PFSK-1 (cell line): ENCODE measurements around the gene AMHR2.

ENCODE experiments used
- FOXP2 ChIP-seq: optimal IDR thresholded peaks from 2 replicates; pipeline ENCODE3; 2011; ENCODE audit warnings: borderline replicate concordance, control low read depth, inconsistent platforms; ENCODE audit not compliant: insufficient read depth; ENCODE audit errors: extremely low read length, extremely low read depth
- POLR2AphosphoS5 ChIP-seq: IDR thresholded peaks from 2 replicates; pipeline ENCODE4 v1.6.1; 2012; ENCODE audit warnings: low read depth, mild to moderate bottlenecking, control low read depth, low read length, moderate library complexity
- SIN3A ChIP-seq: IDR thresholded peaks from 2 replicates; pipeline ENCODE4 v1.6.1; 2012; ENCODE audit warnings: mild to moderate bottlenecking, low read length, moderate library complexity, borderline replicate concordance; ENCODE audit not compliant: insufficient read depth
- TAF1 ChIP-seq: IDR thresholded peaks from 2 replicates; pipeline ENCODE4 v1.6.1; 2012; ENCODE audit warnings: low read length, control low read depth, borderline replicate concordance; ENCODE audit not compliant: insufficient read depth
- TF ChIP-seq, protein P1 (sequence below), 2 experiments: IDR thresholded peaks; 2 replicates each; pipeline versions ENCODE4 v1.6.1 to v1.8.0; 2011 to 2012; ENCODE audit warnings: low read depth in 2 of 2, low read length in 2 of 2, control low read depth in 1 of 2, inconsistent platforms in 1 of 2, mild to moderate bottlenecking in 1 of 2, moderate library complexity in 1 of 2; ENCODE audit not compliant: insufficient read depth in 1 of 2

Gene AMHR2

DNA sequence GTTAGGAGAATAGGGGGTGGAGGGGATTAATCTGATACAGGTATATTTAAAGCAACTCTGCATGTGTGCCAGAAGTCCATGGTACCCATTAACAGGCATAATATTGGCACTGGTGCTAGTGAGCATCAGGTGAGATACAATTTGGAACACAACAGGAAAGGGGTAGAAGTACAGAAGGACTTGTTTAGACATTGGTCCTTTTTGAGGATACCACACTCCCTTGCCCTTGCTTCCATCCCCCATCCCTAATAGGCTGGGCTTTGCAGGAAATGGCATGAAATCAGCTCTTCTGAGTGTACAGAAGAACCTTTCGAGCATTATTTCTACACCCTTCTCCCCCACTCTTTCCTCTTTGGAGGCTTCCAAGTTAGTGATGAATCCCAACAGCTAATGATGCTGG lies 44.6 kb downstream of the AMHR2 start:
- no peak for TF ChIP-seq TAF1
- peak; percentile 72 for TF ChIP-seq POLR2AphosphoS5

DNA sequence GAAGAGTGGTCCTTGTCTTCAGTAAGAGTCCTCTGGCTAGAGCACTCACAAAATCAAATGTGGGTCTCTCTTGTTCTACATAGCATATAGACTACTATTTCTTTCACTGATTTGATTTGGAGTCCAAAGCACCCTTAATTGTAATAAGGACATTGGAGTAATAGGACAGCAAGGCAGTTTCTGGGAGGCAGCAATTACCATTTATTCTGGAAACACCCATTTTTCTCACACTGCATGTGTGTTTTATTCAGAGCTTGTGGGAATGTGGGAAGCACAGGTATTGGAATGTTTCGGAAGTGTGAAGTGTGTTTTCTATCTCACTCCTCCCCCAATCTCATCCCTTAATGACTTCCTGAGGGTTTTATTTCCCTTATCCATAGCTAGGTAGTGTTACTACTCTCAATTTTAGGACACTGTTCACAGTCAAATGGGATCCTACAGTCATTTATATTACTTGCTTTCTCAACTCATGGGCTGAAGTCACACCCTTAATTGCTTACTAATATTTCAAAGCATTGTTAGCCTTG lies 48.5 kb downstream of the AMHR2 start:
- TF ChIP-seq, protein P1, sequence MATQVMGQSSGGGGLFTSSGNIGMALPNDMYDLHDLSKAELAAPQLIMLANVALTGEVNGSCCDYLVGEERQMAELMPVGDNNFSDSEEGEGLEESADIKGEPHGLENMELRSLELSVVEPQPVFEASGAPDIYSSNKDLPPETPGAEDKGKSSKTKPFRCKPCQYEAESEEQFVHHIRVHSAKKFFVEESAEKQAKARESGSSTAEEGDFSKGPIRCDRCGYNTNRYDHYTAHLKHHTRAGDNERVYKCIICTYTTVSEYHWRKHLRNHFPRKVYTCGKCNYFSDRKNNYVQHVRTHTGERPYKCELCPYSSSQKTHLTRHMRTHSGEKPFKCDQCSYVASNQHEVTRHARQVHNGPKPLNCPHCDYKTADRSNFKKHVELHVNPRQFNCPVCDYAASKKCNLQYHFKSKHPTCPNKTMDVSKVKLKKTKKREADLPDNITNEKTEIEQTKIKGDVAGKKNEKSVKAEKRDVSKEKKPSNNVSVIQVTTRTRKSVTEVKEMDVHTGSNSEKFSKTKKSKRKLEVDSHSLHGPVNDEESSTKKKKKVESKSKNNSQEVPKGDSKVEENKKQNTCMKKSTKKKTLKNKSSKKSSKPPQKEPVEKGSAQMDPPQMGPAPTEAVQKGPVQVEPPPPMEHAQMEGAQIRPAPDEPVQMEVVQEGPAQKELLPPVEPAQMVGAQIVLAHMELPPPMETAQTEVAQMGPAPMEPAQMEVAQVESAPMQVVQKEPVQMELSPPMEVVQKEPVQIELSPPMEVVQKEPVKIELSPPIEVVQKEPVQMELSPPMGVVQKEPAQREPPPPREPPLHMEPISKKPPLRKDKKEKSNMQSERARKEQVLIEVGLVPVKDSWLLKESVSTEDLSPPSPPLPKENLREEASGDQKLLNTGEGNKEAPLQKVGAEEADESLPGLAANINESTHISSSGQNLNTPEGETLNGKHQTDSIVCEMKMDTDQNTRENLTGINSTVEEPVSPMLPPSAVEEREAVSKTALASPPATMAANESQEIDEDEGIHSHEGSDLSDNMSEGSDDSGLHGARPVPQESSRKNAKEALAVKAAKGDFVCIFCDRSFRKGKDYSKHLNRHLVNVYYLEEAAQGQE (IDR thresholded peaks at IDR 0.05; ENCODE audit: insufficient read depth in 1 of 2, low read depth in 2 of 2, low read length in 2 of 2) = no peak
- no peak for TF ChIP-seq FOXP2

DNA sequence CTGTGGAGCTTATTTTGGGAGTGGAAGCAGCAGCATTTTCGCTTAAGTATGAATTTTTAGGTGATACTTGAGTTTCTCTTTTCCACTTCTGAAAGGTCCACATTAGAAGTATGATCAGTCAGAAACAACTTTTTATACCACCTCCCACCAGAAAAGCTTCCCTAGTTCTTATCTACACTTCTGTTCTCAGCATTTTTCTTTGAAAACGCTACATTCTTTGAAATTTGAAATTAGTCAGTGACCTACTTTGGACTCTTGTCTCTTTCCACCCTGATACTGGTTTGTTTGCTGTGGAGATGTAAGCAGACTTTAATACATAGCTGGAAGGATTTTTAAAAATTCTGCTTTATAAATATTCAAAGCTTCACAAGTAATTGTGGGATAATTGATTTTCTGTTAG lies 50.4 kb downstream of the AMHR2 start:
- 0 out of 2 replicates have a peak, but pooled peaks have one; percentile 26 for TF ChIP-seq POLR2AphosphoS5
- TF ChIP-seq TAF1 = no peak

DNA sequence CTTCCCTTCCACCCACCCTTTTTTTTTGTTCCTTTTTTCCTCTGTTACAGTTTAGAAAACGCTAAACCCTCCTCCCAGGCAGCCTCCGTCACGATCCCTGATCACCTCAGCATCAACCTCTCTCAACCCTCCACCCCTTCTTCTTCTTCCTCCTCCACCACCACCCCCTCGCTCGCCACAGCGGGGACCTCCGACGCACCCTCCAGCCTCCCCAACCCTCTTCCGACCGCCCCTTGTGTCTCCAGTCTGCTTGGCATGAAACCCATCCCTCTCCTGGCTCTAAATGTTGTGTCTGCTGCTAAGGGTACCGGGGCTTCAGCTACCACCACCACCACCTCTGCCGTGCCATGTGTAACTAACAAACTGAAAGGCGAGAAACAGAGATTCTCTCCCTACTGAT lies 51.2 kb downstream of the AMHR2 start:
- TF ChIP-seq FOXP2 (no peak), TAF1 (no peak), SIN3A (no peak), POLR2AphosphoS5 (no peak)
- TF ChIP-seq, protein P1 (IDR thresholded peaks at IDR 0.05; ENCODE audit: insufficient read depth in 1 of 2, low read depth in 2 of 2, low read length in 2 of 2) = no peak

DNA sequence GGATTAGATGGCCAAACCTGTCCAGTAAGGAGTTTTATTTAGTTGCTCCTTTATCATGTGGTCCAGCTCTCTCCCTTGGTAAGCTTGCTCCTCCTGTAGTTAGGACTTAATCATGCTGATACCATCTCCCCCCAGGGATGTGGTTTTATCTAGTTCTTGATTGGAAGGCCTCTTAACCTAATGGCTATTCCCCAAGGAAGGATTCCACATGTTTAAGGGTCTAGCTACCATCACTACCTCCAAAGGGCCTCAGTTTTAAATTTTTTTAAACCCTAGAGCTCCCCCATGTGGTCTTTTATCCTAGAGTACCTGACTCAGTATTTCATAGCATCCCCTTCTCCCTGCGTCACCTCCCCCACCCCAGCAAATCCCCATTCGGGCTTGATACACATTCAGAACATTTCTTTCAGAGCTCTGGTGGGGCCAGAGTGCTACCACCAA lies 53.1 kb downstream of the AMHR2 start:
- TF ChIP-seq SIN3A (no peak), TAF1 (no peak), FOXP2 (no peak), POLR2AphosphoS5 (no peak; the same call in 1 of the 2 replicates)
- TF ChIP-seq, protein P1 (IDR thresholded peaks at IDR 0.05; ENCODE audit: insufficient read depth in 1 of 2, low read depth in 2 of 2, low read length in 2 of 2) = no peak

DNA sequence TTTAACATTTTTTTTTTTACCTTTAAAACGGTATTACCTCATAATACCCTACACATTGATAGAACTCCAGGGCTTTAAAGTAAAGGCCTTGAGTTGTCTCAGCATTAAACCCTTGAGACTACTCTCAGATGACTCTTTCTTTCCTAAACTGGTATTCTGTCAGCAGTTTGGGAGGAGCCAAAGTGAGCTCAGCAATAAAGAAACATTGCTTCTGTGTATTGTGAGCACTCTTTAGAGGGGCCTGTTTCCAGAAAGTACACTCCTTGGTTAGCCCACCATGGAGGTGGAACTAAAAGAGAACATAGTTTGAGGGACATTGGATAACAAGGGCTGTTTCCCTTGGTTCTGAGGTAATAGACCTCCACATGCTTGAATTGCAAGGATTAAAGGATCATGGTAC lies 55.2 kb downstream of the AMHR2 start:
- no peak for TF ChIP-seq FOXP2
- TF ChIP-seq, protein P1 (IDR thresholded peaks at IDR 0.05; ENCODE audit: insufficient read depth in 1 of 2, low read depth in 2 of 2, low read length in 2 of 2) = no peak
